HG02973 (cell line): ENCODE measurements around the gene UPK3B.
"Not testable (repeated sequence)": the region's sequence is repeated elsewhere in the genome, so short reads cannot be mapped to it uniquely, and the experiment has no call there.

Experiments
- ATAC-seq: cut with Tn5 transposase; IDR thresholded peaks from one replicate; pipeline ENCODE4 v1.9.1; 2021; ENCODE audit warnings: moderate library complexity; ENCODE audit not compliant: unreplicated experiment

The UPK3B gene

DNA sequence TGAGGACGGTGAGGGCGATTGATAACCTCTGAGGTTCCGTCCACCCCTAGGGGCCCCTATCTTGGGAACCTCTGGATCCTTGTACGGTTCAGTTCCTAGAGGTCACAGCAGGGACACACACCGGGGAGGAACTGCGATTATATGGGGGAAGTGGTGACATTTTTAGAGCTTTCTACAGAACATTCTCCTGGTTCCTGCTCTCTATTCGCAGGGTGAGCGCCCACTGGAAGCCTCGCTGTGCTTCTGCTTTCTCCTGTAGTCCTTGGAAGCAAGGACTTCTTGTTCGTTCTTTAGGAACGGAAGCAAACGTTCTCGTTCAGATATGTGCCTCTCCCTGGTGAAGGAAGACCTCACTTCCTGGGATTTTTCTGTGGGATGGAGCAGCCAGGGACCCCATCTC, 22.4 kb upstream of the UPK3B start:
- not testable (repeated sequence) for ATAC-seq

GRCh38 chr7:76492139-76492538, 18.2 kb upstream of the UPK3B start:
- not testable (repeated sequence) for ATAC-seq

- not testable (repeated sequence) for ATAC-seq
These were observed 14.6 kb upstream of the UPK3B start for GRCh38 chr7:76495717-76496116.

GRCh38 chr7:76497918-76498582, 12.3 kb upstream of the UPK3B start:
- not testable (repeated sequence) for ATAC-seq

GRCh38 chr7:76498583-76499200, 11.7 kb upstream of the UPK3B start:
- ATAC-seq, result not testable (repeated sequence)

DNA sequence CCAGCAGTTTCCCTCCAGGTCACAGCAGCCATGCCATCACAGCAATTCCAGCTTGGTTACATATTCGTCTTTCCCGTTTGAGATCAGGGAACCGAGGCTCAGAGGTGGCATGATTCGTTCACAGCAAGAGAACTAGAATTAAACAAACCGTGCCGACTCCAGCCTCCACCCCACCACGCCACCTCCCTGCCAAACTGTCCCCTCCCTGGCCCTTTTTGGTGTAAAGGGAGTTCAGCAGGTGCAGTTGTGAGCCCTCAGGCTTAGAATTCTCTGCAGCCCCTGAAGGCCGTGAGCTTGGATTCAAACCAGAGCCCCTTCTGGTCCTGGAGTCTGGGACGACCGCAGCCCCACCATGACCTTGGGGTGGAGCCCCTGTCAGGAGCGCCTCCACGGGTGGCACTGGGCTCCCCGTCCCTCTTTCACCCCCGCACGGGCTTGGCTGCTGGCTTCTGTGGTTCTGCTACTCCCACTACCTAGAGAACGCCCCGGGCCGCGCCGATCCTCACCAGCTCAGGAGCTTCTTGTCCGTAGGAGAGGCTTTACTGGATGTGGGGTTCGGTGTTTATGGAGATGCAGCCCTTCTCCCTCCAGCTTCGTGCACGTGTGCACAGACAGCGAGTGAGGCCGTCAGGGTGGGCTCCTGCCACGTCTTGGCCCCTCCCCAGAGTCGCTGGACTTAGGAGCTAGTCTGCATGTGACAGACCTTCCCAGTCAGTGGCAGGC, 11.0 kb upstream of the UPK3B start:
- ATAC-seq, result not testable (repeated sequence)

GRCh38 chr7:76499924-76500241, 10.5 kb upstream of the UPK3B start:
- peak; percentile 55 for ATAC-seq

DNA sequence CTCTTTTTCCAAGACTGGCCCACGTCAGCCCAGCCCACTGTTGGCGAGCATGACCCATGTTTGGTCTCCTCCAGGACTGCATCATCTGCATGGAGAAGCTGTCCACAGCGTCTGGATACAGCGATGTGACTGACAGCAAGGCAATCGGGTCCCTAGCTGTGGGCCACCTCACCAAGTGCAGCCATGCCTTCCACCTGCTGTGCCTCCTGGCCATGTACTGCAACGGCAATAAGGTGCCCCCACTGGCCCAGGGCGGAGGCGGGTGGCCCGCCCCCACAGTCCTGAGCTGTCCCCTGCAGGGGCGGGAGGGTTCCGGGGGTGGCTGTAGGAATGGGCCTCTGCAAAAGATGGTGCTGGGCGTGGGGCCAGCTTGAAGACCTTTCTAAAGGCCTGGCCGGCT, 8.1 kb upstream of the UPK3B start:
- not testable (repeated sequence) for ATAC-seq

GRCh38 chr7:76502836-76503235, 7.5 kb upstream of the UPK3B start:
- ATAC-seq, result not testable (repeated sequence)

DNA sequence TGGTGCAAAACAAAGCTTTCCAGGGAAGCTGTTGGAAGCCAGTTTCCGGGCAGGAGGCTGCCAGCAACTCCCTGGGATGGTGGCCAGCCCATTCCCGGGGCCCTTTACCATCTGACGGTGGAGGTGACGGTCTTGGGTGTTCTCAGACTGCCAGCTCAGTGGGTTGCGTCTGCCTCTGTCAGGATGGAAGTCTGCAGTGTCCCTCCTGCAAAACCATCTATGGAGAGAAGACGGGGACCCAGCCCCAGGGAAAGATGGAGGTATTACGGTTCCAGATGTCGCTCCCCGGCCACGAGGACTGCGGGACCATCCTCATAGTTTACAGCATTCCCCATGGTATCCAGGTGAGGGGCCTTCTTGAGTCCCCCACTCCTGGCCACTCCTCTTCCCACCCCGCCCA, 7.1 kb upstream of the UPK3B start:
- not testable (repeated sequence) for ATAC-seq

DNA sequence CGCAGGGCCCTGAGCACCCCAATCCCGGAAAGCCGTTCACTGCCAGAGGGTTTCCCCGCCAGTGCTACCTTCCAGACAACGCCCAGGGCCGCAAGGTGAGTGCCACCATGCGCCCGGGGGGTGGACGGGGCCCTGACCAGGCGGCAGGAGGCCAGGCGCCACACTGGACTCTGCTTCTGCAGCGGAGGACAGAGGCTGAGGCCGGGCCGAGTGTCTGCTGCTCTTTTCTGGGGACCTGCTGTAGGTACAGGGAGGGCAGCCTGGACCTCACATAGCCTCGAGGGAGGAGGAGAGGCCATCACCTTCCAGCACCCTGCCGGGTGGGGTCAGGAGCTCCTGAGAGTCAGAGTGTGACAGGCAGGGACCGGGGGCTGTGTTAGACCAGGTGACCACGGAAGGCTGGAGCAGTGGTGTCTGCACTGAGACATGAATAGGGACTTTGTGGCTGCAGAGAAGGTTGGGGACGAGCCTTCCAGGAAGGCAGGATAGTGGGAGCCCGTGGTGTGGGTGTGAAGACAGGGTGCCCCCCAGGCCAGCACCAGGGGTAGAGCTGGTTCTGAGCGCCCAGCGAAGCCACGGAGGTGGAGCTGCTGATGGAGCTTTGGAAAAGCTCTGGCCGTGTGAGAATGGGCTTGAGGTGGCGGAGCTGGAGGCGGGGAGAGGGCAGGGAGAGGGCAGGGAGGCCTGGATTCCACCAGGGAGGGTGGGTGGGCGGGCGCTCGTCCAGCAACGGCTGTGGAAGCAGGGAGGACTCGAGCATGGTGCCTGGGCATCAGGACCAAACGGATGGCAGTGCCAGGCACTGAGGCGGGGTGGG, 5.8 kb upstream of the UPK3B start:
- ATAC-seq, result not testable (repeated sequence)

DNA sequence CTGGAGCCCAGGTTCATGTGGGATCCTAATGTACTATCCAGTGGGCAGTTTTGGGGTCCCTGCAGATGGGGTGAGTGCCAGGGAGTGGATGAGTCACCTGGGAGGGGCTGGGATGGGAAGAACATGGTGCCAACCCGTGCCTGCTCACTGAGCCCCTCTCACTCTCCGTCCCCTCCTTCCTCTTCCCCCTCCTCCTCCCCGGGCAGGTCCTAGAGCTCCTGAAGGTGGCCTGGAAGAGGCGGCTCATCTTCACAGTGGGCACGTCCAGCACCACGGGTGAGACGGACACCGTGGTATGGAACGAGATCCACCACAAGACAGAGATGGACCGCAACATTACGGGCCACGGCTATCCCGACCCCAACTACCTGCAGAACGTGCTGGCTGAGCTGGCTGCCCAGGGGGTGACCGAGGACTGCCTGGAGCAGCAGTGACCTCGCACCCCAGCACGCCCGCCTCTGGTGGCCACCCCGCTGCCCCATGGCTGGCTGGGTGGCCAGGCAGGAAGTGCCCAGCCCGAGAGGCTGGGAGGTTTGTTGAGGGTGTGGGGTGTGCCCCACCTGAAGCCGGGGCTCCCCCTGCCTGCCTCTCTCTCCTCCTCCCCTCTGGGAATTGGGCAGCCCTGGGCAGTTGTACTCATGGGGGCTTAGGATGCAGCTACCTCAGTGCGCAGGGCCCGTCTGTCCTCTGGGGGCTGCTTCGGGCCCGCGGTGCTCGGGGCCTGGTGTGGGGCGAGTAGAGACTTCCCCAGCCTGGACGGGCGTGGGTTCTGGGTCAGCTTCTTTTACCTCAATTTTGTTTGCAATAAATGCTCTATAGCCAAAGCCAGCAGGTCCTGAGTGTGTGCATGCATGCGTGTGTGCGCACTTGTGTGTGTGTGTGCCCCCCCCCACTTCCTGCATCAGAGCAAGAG, 4.9 kb upstream of the UPK3B start:
- ATAC-seq, result no peak

- ATAC-seq, result no peak
These were observed 4.3 kb upstream of the UPK3B start for GRCh38 chr7:76506081-76506440.

DNA sequence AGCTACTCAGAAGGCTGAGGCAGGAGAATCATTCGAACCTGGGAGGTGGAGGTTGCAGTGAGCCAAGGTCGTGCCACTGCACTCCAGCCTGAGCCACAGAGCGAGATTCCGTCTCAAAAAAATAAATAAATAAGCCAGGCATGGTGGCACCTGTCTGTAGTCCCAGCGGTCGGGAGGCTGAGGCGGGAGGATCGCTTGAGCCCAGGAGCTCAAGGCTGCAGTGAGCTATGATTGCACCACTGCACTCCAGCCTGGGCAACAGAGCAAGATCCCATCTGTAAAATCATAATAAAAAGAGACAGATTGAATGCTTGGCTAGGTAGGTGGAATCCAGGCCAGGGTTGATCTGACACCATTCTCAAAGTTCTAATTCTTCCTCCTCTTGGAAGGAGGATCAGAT, 3.7 kb upstream of the UPK3B start:
- not testable (repeated sequence) for ATAC-seq

GRCh38 chr7:76507723-76508406, 2.5 kb upstream of the UPK3B start:
- ATAC-seq, result no peak

DNA sequence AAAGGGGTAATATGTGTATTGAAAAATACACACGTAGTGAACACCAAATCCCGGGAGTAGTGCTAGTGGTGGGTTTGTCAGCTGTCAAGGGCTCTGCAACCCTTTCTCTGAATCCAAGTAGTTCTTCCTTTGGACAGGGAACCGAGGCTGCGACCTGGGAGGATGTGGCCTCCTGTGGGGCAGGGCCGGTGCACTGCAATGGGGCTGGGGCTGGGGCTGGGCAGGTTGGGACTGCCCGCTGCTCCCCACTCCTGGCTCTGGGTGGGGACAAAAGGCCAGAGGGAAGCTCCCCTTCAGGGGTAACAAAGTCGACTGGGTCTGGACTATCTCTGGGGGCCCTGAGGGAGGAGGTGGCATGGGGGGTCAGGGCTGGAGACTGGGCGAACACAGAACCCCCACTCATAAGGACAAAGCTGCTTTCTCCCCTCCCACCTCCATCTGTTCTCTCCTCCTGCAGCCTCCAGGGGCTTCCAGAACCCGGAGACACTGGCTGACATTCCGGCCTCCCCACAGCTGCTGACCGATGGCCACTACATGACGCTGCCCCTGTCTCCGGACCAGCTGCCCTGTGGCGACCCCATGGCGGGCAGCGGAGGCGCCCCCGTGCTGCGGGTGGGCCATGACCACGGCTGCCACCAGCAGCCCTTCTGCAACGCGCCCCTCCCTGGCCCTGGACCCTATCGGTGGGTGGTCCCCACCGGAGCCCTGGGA, 1.0 kb downstream of the UPK3B start:
- not testable (repeated sequence) for ATAC-seq

DNA sequence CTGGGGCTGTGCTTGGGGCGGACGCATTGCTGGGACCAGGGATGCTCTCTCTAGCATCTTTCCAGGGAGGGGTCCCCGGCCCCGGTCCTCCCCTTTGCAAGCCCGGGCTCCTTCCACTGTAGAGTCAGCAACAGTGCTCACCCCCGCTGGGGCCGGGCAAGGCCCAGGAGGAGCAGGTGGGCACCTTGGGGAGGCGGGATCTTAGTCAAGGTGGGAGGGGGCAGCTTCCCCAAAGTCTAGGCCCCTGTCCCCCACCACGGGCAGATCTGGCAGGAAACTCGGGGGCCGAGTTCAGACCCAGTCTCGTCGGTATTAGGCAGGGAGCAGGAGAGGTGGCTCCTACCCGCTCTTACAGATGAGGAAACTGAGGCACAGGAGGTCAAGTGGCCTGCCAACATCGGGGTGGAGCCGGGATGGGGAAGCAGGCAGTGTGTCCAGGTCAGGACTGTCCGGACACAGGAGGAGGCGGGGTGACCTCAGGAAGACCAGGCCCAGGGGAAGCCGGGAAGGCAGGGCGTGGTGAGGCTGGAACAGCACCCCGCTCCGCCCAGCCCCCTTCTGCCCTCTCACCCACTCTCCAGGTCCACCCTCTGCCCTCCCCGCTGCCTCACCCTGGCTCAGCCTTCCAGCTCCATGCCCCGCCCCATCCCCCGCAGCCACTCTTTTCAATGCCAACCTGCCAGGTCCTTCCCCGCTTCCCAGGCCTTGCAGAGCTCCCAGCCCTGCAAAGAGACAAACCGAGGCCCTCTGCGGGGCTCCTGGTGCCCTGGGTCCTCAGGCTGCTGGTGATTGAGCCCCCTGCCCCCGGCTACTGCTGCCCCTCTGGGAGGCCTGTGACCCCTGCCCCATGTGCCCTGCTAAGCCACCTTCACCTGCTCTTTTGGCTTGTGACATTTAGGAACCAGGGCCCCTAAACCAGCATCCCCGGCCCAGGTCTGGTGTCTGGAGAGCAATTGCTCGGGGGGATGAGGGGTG, 1.8 kb downstream of the UPK3B start:
- ATAC-seq, result not testable (repeated sequence)
